ENCODE data around the gene PTPRD.

Gene PTPRD

DNA sequence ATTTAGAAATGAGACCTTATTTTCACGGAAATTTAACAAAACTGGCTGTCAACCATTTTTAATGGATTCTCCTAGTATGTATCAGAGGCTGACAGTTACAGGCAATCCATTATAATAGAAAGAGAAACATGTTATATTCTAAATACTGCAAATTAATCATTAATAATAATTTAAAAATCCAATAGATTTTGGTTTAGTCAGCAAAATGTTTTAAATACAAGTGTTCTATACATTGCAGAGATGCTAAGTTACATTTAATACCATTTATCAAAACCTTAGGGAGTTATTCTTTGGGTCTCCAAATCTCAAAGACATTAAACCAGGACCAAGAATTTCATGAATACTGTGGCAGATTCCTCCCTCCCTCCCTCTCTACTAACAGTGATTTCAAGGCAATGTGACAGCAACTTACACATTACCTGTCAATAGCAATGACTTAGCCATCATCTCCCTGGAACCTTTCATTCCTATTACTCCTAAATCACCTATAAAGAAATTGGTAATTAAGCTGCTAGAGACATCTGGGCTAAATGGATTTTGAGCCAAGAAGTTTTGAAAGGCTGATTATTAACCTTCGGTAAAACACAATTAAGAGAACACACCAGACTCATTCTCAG, 2044.7 kb downstream of the PTPRD start:
- DNase-seq (ENCODE audit: low read depth in 1 of 2, low spot score in 1 of 2): no peak

DNA sequence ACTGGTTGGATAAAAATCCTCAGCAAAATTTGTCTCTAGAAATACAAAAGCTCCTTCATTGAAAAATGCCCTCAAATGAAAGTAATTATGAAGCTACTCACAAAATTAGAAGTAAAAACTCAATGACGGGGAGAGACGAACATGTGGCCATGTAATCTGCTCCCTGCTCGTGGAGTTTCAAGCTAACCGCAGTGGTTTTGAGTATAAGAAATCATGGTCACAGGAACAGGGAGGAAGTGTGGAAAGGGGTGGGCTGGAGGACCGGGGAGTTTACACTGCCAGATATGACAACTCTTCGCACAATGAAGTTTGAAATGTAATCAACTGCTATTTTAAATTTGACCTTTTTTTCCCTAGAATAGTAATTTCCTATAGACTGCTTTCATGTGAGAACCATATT, 2047.8 kb downstream of the PTPRD start:
- DNase-seq (ENCODE audit: low read depth in 1 of 2, low spot score in 1 of 2): no peak

DNA sequence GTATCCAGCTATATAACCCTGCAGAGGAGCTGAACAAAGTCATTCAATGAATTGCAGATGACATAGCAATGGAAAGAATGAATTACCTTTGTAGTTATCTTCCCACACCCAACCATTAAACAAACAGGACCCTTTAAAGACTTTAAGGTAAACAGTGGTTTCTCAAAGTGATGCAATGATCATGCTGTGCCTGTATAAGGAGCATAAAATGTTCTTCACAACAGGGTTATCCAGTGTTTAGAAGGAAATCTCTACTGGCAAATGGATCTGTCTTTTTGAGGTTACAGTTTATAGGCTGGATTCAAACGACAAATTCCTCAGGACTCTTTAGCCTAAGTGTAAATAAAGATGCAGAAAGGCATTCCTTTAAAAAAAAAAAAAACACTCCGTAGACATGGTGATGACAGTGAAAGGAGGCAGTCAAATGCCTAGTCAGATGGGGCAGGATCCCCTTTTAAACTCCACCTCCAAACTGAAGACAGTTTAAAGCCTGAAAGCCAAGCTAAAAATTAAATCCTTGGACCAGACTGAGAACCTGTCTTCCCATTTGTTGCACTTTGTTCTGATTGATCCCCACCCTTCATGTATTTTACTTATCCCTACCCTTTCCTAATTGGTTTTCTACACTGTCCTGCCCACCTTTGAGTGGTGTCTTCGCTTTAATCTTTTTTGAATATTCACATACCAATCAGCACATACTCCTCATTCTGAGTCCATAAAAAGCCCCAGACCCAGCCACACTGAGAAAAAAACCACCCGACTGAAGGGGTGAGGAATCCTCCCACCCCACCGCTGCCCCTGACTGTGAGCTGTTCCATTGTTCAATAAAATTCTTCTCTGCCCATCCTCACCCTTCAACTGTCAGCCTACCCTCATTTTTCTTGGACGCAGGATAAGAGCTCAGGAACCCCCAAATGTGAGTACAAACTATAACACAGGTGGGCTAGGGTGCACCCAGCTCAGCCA, 2052.0 kb downstream of the PTPRD start:
- DNase-seq (ENCODE audit: low read depth in 1 of 2, low spot score in 1 of 2): no peak

DNA sequence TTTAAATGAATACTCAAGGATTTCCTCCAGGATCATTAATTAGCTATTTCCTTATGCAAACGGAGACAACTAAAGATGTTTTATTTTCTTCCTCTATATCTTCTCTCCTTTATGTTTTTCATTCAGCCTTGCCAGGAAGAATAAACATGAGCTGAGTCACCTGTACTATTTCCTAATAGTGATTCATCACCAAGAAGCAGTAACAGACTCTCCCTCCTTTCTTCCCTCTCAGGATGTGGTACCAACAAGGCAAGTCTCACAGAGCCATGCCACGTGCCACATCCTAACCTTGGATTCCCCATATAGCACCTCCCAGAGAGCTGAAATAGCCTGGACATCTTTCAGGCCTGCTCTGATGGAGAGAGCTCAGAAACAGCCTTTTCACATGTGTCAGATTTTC, 2054.6 kb downstream of the PTPRD start:
- no peak for DNase-seq (ENCODE audit: low read depth in 1 of 2, low spot score in 1 of 2)

DNA sequence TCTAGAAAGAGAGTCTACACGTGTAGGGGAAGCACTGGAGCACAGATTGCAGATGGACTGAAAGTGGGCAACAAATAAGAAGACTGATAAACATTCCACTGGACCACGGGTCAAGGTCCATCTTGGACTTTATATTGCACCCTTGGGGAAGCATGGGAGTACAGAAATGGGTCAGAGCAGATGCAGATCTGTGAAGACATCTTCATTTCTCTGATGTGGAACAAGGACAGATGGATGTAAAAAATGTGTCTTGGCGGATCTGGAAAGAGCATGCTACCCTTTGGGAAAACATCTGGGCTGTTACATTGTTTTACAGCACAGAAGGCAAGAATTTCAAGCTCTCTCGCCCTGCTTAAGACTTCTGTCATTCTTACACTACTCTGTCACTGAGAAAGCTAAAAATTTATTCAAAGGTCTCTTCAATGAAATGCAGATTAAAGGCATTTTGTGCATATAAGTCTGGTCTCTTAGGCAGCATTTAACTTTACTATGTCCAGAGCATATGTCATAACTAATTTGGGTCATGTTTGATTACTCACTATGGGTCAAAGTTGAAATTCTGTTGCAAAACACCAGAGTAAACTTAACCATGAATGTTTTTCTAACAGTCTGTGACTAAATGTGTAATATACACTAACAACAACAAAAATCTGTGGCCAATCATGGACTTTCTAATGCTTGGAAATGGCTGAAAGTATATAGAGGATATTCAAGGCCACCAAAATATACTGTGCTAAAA, 2056.9 kb downstream of the PTPRD start:
- no peak for DNase-seq (ENCODE audit: low read depth in 1 of 2, low spot score in 1 of 2)

DNA sequence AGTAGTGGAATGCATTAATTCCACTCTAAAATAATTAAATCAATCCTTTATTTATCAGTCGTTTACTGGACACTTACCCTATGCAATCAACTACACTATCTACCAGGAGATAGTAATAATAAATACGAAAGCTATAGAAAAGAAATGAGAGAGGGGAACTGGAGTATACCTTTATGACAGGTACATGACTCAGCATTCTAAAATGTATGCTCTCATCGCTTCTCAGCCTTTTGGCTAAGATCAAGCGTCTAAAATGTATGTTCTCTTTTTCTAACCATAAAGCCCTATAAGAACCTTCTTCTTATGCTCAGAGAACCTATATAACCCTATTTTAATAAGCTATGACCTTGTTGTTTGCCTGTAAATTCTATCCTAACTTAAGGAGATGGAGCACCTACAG, 2059.4 kb downstream of the PTPRD start:
- no peak for DNase-seq (ENCODE audit: low read depth in 1 of 2, low spot score in 1 of 2)

DNA sequence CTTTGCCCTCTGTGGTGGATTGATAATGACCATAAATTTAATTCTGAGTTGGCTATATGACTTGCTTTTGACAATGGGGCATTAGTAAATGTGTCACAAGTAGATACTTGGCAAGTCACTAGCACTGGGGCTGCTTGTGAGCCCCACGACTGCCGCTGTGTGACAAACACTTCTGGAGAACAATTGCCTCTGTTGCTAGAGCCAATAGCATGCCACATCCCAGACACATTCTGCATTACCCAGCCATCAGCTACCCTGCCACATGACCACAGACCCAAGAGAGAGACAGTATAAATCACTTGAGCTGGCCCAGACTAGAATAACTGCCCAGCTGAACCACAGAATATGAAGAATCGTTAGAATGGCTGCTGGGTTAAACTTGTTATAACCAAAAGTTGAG, 2060.1 kb downstream of the PTPRD start:
- DNase-seq (ENCODE audit: low read depth in 1 of 2, low spot score in 1 of 2): no peak

DNA sequence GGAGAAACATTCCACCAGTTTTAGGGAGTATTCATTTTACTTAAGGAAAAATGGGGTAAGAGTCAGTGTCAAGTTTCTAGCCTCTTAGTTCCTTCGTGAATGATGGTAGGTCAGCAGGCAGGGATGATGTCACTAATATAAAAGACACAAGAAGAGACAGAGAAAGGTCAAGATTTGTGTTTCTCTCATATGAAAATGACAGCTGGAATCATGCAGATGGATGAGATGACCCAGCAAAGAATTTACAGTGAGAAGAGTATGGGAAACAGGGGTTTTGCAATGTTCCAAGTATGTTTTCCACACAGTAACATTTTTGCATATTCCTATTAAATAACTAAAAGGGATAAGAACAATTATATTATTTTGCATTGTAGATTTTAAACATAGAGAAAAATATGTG, 2063.6 kb downstream of the PTPRD start:
- DNase-seq (ENCODE audit: low read depth in 1 of 2, low spot score in 1 of 2): no peak

DNA sequence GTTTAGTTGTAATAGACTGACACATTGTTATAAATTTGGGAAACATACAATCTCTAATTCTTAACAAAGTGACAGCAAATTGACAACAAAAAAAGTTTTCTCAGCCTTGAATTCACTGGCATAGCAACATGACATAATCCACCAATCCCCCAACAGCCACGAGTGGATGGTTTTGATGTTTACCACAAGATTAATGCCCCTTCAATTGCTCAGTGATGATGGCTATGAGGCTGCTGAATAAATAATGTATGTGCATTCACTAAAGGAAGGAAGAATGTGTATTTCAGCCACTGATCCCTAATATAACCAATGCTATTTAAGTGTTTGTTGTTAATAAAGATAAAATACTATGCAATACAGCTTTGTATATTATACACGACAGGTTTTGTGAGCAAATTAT, 2069.6 kb downstream of the PTPRD start:
- no peak for DNase-seq (ENCODE audit: low read depth in 1 of 2, low spot score in 1 of 2)

DNA sequence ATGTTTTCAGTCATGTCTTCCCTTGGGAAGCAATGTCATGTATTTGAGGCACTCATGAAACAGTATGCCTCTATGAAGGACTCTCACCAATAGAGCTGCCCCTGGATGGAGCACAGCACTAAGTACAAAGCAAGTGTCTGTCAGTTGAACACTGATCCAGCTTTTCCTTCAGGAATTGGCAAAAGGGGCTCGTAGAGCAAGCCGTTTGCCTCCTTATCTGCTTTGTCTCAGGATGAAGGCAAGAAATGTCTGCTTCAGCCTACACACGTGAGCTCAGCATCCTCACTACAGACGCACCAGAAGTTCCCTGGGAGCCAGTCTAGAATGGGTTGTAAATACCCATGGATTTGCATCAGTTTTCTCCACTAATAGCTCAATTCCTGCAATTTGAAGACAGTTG, 2070.3 kb downstream of the PTPRD start:
- DNase-seq (ENCODE audit: low read depth in 1 of 2, low spot score in 1 of 2): no peak

DNA sequence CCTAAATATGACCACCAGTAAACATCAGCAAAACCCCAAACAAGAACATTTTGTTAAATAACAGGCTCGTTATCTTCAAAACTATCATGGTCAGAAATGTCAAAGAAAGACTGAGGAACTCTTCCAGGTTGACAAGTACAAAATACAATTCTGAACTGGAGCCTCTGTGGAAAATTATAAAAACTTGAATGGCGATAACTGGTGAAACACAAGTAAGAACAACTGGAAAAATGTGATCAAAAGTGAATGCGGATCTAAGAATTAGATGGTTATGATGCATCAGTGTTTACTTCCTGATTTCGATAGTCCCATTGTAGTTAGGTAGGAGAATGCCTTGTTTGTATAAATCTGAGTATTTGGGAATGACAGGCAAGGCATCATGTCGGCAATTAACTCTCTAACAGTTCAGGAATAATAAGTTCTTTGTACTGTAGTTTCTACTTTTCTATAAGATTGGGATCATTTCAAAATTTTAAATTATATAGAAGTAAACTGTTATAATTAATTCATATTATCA, 2073.1 kb downstream of the PTPRD start:
- DNase-seq (ENCODE audit: low read depth in 1 of 2, low spot score in 1 of 2): no peak

DNA sequence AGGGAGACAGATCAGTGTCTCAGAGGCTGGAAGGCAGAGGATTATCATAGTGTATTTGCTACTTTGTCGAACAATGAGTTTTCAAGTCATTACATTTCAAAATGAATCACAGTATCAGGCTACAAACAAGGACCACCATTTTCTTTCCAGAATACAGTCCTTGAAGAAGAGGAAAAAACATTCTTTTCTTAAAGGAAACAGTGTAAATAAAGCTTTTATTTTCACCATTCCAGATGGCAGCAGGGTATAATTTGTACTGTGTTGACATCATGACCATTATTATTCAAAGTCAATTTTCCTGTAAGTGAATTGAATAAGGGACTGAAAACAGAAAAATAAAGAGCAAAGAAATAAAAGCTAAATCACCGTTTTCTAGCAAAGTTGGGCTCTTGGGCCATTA, 2076.0 kb downstream of the PTPRD start:
- DNase-seq (ENCODE audit: low read depth in 1 of 2, low spot score in 1 of 2): no peak

DNA sequence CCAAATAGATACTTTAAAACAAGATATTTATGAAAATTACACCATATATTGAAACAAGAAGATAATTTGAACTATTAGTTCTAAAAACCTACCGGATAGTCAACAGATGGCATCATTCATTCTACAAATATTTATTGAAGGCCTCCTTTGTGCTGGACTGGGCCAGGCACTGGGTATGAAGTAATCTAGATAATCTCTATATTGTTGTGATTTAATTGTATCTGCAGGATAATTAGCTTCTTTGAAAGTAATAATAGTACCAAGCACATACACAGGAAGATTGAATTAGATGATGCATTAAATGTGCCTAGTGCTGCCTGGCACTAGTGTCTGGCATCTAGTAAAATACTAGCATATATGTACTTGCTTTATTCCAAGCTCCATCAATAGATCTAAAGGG, 2078.0 kb downstream of the PTPRD start:
- no peak for DNase-seq (ENCODE audit: low read depth in 1 of 2, low spot score in 1 of 2)

DNA sequence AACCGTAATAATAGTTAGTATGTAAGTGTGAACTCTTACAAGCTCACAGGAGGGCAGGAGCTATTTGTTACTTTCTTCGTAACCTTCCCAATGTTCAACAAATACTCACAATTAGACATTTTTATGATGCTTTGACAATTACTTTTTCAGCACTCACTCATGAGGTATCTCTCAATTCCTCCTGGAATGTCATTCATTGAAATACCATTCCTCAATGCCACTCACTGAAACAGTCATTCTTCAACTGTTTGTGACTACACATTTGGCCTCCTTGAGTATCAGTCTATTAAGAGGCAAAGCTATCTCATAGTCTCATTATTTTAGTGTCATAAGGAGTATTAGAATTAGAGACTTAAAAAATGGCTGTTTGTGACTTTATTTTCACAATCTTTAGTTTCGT, 2079.1 kb downstream of the PTPRD start:
- DNase-seq (ENCODE audit: low read depth in 1 of 2, low spot score in 1 of 2): no peak

DNA sequence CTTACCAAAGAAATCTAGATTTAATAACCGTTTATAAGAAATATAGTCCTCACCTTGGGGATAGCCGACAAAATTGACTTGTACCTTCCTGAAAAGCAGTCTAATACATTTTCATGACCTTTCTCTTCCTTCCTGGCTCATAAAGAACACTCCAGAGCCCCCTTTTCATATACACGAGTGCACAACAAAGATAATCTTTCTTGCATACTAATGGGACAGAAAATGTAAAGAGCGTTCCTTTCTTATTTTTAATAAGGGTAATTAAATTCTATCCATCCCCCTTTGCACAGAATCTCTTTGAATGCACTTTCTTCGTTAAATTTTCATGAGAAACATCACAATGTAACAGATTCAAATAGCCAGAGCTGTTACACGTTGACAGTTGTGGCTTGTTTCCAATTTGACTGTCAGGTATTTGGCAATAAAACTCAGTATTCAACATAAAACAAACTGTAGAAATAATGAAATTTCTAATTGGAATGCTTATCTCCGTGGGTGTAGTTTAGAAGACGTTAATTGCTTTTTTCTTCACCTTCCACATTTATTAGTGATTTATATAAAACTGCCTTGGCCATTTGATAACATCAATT, 2080.9 kb downstream of the PTPRD start:
- no peak for DNase-seq (ENCODE audit: low read depth in 1 of 2, low spot score in 1 of 2)

DNA sequence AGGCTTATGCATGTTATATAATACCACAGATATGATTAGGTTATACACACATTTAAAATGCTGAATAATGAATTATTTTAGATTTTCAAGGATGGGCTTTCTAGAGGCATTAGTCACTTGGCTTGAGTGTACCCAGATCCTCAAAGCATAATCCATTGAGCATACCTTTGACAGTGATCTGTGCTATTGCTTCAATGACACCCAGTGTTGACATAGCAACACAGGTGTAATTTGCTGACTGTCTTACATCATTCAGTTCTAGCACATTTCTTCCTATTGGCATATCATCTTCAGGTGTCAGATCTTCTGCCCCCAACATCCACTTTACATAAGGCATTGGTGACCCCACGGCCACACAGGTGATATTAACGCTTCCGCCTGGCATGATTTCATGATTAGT, 2091.7 kb downstream of the PTPRD start:
- DNase-seq (ENCODE audit: low read depth in 1 of 2, low spot score in 1 of 2): no peak

DNA sequence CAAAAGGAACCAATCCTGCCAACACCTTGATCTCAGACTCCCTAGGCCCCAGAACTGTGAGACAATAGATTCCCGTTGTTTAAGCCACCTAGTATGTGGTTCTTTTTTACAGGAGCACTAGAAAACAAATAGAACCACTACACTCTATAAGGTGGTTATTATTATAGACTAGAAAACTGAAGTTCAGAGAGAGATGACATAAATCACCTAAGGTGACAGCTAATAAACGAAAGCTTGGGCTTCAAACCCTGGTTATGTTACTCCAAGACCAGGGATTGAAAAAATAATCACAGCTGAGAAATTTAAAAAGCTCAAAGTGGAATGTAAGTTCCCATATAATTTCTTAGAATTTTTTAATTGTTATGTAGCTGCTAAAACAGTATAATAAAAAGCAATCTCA, 2097.1 kb downstream of the PTPRD start:
- DNase-seq (ENCODE audit: low read depth in 1 of 2, low spot score in 1 of 2): no peak

DNA sequence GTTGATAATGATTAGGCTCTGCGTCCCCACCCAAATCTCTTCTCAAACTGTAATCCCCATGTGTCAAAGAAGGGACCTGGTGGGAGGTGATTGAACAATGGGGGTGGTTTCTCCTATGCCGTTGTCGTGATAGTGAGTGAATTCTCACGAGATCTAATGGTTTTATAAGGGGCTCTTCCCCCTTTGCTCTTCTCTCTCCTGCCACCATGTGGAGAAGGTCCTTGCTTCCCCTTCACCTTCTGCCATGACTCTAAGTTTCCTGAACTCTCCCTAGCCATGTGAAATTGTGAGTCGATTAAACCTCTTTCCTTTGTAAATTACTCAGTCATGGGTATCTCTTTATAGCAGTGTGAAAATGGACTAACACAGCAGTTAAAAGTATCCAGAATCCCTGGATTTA, 2098.0 kb downstream of the PTPRD start:
- DNase-seq (ENCODE audit: low read depth in 1 of 2, low spot score in 1 of 2): no peak

DNA sequence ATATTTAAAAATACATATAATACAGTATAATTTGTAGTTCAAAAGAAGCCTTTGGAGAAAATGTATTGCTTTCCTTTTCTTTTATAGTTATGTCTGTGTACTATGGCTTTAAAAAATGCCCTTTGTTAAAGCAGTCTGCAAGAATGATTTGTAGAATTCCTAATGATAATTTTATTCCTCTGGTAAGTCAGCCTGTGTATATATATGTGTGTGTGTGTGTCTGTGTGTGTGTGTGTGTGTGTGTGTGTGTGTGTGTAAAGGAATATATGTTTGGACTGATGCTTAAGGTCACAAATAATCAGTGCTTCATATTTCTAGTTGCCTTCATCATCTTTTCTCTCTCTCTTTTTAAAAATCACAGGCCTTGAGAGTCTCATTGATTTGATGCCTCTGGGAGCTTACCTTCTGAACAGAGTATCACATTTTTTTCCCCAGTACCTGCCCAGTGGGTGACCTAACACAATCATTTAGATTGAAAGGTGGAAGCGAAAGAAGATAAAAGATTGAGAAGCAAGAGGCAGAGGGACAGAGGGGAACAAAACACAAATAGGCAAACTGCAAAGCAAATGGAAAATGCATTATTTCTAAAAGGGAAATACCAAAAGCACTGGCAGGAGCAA, 2104.0 kb downstream of the PTPRD start:
- DNase-seq (ENCODE audit: low read depth in 1 of 2, low spot score in 1 of 2): no peak

DNA sequence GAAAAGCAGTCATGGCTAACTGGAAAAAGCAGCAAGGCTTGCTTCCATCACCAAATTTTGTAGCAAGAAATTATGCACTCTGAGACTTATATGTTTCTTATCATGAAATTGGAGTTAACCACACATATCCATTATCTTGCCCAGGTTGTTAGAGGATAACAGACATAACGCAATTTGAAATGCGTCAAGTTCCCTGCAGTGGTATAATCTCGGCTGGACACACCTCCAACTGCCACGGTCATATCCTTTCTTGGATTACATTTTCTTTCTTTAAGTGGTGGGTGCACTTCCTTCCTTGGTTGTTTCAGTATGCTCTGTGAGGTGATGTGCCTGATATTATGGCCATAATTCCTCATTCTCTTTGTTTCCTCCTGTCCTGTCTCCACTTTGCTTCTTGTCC, 2118.2 kb downstream of the PTPRD start:
- no peak for DNase-seq (ENCODE audit: low read depth in 1 of 2, low spot score in 1 of 2)

DNA sequence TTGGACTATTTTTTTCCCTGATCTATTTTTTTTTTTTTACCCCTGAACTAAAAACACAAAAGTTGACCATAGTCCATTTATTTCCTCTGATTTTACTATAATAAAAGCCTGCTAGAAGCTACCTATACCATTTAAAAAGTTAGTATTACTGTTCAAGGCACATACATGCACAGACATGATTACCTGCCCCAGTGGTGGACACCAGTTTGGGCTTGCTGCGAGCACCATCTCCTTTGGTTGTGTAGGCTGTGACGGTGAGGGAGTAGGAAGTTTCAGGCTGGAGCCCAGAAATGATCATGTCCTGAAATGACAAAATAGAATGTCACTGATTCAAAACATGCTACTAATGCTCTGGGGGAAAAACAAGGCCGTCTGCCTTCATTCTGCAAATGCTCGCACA, 2120.1 kb downstream of the PTPRD start:
- no peak for DNase-seq (ENCODE audit: low read depth in 1 of 2, low spot score in 1 of 2)
